ENCODE results near the gene C2orf78.

GRCh38 chr2:73851274-73851673 is 67.3 kb downstream of the C2orf78 start:
- no peak for TF ChIP-seq EZH2 (IDR thresholded peaks at IDR 0.05; ENCODE audit: borderline replicate concordance, insufficient read depth, low read length, poor library complexity, severe bottlenecking)
- TF ChIP-seq, protein P1, sequence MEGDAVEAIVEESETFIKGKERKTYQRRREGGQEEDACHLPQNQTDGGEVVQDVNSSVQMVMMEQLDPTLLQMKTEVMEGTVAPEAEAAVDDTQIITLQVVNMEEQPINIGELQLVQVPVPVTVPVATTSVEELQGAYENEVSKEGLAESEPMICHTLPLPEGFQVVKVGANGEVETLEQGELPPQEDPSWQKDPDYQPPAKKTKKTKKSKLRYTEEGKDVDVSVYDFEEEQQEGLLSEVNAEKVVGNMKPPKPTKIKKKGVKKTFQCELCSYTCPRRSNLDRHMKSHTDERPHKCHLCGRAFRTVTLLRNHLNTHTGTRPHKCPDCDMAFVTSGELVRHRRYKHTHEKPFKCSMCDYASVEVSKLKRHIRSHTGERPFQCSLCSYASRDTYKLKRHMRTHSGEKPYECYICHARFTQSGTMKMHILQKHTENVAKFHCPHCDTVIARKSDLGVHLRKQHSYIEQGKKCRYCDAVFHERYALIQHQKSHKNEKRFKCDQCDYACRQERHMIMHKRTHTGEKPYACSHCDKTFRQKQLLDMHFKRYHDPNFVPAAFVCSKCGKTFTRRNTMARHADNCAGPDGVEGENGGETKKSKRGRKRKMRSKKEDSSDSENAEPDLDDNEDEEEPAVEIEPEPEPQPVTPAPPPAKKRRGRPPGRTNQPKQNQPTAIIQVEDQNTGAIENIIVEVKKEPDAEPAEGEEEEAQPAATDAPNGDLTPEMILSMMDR (IDR thresholded peaks at IDR 0.05; ENCODE audit: poor library complexity, severe bottlenecking): peak; percentile 30
- no peak for TF ChIP-seq TAF1 (IDR thresholded peaks at IDR 0.05; ENCODE audit: low read depth)
- TF ChIP-seq EP300 (conservative IDR thresholded peaks at IDR 0.05; ENCODE audit: poor library complexity, severe bottlenecking): no peak
- peak; percentile 13 for TF ChIP-seq RAD21 (conservative IDR thresholded peaks at IDR 0.05)
- TF ChIP-seq, protein P2, sequence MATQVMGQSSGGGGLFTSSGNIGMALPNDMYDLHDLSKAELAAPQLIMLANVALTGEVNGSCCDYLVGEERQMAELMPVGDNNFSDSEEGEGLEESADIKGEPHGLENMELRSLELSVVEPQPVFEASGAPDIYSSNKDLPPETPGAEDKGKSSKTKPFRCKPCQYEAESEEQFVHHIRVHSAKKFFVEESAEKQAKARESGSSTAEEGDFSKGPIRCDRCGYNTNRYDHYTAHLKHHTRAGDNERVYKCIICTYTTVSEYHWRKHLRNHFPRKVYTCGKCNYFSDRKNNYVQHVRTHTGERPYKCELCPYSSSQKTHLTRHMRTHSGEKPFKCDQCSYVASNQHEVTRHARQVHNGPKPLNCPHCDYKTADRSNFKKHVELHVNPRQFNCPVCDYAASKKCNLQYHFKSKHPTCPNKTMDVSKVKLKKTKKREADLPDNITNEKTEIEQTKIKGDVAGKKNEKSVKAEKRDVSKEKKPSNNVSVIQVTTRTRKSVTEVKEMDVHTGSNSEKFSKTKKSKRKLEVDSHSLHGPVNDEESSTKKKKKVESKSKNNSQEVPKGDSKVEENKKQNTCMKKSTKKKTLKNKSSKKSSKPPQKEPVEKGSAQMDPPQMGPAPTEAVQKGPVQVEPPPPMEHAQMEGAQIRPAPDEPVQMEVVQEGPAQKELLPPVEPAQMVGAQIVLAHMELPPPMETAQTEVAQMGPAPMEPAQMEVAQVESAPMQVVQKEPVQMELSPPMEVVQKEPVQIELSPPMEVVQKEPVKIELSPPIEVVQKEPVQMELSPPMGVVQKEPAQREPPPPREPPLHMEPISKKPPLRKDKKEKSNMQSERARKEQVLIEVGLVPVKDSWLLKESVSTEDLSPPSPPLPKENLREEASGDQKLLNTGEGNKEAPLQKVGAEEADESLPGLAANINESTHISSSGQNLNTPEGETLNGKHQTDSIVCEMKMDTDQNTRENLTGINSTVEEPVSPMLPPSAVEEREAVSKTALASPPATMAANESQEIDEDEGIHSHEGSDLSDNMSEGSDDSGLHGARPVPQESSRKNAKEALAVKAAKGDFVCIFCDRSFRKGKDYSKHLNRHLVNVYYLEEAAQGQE (IDR thresholded peaks at IDR 0.05; ENCODE audit: borderline replicate concordance): no peak
